HG03135 (cell line): ENCODE results near the gene OVCH1.
"Not testable (repeated sequence)": the region's sequence is repeated elsewhere in the genome, so short reads cannot be mapped to it uniquely, and the experiment has no call there.

Source experiments
- ATAC-seq: cut with Tn5 transposase; IDR thresholded peaks from one replicate; pipeline ENCODE4 v1.9.1; 2021; ENCODE audit warnings: mild to moderate bottlenecking, moderate library complexity; ENCODE audit not compliant: unreplicated experiment

Gene OVCH1

DNA sequence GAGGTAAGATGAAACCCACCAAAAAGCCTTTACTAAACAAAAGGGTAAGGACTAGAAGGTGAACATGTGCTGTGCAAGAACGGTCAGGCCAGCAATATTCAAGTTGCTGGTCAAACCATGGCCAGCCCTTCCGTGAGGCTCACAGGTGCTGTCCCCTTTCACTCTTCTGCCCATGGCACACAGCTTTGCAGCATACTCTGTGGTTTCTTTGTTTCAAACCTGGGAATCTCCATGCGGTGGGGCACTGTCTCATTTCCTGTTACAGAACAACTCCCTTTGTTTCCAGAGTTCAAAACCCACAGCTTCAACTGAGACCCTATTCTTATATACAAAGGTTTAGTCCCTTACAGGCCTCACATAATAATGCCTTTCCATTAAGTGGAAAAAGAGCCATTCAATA, 1.7 kb upstream of the OVCH1 start:
- no peak for ATAC-seq

DNA sequence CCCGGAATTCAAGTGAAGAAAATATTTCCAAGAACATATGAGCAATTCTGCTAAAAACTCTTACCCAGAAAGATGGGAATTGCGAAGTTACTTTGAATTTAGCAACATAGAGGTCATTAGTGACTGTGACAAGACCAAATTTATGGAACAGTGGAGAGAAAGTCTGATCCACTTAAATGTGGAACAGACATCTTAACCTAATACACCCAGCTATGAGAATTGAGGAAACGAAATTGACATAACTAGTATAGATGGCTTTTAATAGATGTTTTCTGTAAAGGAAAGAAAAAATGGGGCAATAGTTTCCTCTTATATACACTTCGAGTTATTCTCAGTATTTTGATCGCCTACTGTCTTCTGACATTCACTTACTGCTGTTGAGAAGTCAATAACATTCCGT, 4.6 kb downstream of the OVCH1 start:
- ATAC-seq: no peak

DNA sequence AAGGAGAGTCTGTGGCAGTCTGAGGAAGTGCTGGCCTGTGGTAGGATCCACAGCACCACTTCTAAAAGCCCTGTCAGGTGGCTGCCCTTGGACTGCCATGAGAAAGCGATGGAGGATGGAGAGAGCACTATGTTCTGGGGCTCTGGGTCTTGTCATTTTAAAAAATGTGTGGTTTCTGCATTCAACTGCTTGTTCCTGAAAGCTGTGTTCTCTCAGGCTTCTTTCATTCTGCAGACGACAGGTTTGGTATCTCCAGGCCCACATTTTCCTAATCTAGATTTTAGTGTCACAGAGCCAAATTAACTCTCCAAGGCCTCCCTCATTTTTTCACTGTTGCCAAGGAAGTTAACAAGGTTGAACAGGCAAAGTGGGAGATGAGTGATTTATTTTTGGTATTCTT, 10.5 kb downstream of the OVCH1 start:
- ATAC-seq: no peak

DNA sequence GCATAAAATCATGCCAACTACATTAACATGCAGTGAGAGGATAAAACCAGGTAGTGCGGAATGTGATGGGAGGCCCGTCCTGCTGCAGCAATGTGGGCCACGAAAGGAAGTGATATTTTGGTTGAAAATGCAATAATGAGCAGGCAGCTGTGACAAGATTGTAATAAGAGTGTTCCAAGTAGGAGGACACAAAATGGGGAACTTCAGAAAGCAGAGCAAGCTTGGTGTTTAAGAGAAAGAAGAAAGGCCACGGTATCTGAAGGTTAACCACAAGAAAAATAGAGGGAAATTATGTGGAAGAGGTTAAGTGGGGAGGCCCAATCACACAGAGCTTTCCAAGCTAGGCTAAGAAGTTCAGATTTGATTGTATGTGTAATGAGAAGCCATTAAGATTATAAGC, 34.3 kb downstream of the OVCH1 start:
- ATAC-seq: no peak

DNA sequence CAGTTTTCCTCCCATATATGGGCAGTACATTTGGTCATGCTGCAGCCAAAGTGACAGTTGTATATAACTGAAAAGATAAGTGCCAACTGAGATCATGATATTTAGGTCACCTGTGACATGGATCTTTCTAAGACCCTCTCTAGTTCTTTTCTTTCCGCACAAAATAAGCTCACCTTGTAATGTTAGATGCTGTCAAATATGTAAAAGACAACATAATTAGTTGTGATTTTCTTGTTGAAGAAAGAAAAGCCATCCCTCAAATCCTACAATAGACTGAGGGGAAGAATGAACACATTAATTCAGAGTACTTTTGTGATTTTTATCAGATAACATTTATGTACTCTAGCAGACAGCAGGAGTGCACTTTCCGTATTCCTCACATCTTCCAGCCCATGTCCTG, 37.4 kb downstream of the OVCH1 start:
- no peak for ATAC-seq

DNA sequence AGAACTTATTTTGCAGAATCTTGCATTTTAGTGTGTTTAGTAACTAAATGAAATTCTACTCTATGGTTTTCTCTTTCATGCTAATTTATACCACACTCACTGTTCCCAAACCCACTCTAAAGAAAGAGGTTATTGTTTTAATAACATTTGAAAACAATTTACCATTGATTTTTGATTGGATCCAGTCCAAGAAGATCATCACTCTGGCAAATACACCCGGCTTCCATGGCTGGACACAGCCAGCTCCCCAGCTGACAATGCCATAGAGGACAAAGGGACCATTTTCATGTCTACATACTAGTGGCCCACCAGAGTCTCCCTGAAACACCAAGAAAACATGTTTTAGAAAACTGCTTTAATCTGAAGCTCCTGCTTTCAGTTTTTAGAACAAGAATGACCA, 42.4 kb downstream of the OVCH1 start:
- no peak for ATAC-seq

DNA sequence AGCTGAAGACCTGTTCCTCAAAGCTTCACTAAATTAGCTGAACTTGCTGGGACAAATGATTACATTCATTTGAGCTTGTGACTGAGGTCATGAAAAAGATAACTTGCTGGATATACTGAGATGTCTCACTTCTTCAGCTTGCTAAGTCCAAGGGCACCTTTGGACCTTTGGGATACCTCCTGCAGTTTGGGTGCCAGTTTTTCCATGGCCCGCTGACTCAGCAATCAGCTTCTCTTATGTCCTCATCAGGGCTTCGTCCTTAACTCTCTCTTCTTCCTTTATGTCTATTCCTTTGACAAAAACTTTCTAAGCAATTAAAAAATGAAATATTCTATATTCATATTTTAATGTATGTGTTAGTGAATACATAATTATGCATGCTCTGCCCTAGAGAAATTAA, 45.6 kb downstream of the OVCH1 start:
- ATAC-seq: no peak

DNA sequence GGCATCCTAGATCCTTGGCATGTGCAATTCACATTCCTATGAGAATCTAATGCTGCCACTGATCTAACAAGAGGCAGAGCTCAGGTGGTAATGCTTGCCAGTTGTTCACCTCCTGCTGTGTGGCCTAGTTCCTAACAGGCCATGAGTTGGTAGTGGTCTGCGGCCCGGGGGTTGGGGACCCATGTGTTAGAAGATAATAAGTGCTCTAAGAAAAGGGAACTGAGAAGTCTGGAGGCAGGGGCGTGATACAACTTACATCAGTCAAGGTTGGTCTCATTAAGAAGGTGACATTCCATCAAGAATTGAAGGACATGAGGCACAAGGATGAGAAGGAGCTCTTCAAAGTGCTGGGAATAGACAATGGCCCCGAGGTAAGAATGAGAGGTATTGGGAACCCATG, 49.3 kb downstream of the OVCH1 start:
- ATAC-seq: no peak

DNA sequence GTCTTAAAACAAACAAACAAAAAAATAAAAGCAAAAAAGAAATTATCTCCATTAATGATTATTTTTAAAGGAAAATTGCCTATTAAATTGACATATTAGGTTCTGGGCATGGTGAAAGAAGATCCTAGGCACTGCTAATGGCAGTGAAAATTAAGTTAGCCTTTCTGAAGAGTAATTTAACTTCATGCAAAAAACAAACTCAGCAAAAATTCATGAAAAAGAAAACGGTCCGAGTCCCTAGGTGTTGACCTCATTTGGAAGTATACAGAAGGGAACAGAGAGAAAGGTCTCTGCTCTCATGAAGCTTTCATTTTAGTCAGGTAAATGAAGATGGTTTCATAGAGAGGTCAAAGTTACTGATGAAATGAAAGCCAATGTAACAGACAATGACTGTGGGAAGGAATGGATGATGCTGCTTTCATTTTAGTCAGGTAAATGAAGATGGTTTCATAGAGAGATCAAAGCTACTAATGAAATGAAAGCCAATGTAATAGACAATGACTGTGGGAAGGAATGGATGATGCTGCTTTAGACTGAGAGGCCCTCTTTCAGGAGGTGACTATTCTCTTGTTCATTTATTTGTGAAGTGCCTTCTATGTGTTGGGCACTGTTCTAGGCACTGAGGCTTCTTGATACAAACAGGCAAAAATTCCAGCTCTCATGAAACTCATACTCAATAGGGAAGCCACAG, 50.1 kb downstream of the OVCH1 start:
- ATAC-seq: no peak

DNA sequence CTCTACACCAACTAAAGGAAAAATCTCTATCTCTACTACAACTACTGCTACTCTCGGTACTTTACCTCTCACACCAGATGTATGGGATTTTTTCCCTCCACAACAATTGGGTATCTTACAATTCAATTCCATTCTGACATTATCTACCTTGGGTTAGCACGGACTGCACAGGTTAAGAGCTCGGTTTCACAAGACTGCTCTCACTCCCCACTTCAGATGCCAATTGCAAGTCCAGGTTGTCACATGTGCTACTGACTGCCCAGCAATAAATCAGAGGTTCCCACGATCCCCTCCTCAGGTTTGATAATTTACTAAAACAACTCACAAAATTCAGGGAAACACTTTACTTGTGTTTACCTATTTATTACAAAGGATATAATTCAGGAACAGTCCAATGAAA, 58.0 kb downstream of the OVCH1 start:
- ATAC-seq: no peak

DNA sequence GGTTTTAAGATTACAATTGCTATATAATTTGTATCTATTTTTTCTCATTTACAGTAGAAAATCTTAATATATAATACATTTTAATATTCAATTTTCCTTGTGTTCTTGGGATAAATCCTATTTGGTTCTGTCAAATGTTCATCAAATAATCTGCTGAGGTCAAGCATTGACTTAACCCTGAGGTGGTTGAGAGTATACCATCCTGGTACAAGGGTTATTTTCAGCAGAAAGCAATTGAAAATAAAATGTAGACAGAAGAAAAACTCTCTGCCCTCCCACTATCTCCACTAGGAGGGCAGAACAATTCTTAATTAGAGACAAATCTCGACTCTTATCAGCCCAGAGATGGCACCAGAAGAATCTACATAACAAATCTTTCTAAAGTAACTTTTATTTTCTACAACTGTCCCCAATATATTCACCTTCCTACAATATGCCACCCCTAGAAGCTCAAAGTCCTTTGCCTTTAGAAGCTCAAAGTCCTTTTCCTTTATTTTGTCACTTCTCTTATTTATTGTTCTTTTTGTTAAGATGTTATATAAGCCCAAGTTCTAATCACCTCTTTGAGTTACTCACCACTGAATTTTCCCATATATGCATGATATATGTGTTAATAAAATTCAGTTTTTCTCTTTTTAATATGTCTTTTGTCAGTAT, 58.6 kb downstream of the OVCH1 start:
- ATAC-seq: no peak

DNA sequence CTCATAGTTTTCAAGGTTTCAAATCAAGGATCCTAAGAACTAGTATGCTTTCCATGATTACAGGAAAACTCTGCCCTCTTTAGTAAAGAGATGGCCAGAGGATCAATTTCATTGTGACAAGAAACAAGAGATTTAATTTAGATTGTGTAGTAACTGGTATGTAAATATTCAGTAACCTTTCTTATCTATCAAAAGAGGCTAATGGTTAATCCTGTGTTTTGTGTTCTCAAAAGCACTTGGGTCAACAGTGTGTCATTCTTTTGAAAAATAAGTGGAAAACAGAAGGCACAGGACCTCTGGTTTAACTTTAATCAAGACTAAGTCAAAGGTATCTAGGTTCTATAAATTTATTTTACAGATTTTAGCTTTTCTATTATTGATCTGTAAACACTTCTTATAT, 59.9 kb downstream of the OVCH1 start:
- no peak for ATAC-seq

DNA sequence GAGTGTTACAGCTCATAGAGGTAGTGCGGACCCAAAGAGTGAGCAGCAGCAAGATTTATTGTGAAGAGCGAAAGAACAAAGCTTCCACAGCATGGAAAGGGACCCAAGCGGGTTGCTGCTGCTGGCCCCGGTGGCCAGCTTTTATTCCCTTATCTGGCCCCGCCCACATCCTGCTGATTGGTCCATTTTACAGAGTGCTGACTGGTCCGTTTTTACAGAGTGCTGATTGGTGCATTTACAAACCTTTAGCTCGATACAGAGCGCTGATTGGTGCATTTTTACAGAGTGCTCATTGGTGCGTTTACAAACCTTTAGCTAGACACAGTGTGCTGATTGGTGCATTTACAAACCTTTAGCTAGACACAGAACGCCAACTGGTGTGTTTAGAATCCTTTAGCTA, 60.7 kb downstream of the OVCH1 start:
- ATAC-seq: not testable (repeated sequence)

DNA sequence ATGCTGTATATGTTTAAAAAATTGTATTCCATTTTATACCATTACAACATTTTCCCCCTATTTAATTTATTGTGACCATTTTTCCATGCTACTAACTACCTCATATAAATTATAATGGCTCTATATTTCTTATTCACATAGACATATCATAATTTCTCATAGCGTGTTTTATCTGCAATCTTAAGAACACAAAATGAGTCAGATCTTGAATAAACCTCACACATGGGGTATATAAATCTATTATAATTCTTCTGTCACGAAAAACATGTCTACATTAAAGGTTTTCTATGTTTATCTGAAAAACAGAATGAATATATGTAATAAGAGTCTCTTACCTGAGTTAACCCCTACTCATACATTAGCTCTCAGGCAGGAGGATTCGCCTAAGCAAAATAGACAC, 66.0 kb downstream of the OVCH1 start:
- no peak for ATAC-seq

DNA sequence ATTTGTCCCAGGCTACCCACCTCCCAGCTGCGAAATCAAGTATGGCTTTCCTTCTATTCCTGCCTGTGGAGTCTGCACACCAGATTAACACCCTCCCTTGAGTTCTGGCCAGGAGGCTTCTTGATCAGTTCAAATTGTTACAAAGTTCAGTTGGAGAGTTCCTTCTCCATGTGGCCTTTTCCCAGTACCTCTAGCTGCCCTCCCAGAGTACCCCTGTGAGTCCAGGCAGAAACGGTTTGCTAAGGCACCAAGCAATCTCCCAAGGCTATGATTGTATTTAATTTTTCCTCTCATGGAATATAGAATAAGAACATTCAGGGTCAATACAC, 66.8 kb downstream of the OVCH1 start:
- no peak for ATAC-seq

DNA sequence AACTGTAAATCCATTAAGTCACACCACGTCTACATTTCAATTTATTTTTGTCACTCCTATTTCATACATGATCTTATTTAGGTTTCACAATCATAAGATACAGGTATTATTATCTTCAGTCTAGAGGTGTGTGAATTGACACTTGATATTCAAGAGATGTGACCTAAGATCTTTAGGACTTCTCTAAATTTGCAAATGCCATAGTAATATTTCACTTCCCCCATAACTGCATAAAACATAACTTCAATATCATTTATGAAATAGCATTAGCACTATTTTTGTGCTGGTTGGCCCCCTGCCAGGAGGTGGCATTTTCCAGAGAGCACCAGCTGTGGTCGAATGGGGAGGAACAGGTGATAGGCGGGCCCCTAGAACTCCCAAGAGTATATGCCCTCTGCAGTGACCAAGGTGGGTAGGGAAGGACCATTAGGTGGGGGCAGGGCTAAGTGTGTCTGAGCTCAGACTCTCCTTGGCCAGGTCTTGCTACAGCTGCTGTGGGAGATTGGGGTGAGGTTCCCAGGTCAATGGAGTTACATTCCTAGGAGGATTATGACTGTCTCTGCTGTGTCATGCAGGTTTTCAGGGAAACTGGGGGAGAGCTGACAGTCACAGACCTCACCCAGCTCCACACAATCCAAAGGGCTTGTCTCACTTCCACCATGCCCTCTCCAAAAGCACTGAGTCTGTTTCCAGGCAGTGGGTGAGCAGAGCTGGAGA, 67.3 kb downstream of the OVCH1 start:
- ATAC-seq: no peak

DNA sequence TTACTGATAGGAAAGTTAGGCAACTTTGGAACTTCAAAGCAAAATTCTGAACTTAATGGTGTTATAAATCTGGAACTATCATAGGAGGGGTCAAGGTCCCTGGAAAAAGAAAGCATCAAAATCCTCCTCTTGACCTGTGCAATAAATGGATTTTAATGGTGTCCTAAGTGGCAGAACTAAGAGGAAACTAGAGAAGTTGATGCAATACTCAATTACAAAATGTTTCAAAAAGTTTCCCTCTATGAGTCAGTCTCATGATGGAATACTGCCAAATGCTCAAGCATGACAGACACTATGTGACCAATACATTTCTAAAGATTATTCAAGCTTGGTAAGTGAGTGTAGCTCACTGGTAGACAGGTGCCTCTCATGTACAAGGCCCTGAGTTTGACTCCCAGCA, 68.9 kb downstream of the OVCH1 start:
- peak; percentile 48 for ATAC-seq

DNA sequence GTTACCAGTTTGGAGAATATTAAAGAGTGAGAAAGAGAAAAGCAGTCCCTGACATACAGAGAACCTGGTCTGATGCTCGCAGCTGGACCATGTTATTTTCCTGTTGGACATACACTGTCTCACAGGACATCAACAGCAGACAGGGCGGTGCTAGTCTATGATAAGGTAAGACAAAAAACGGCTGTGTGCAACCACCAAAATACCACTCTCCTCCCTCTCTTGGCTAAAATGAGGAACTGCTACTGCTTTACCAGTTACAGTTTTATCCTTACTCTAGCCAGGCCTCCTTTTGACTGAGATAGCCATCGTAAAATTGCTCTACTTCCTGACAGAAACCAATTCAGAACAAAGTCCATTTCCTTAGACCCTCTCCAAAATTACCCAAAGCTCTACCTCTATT, 69.5 kb downstream of the OVCH1 start:
- peak; percentile 100 for ATAC-seq

DNA sequence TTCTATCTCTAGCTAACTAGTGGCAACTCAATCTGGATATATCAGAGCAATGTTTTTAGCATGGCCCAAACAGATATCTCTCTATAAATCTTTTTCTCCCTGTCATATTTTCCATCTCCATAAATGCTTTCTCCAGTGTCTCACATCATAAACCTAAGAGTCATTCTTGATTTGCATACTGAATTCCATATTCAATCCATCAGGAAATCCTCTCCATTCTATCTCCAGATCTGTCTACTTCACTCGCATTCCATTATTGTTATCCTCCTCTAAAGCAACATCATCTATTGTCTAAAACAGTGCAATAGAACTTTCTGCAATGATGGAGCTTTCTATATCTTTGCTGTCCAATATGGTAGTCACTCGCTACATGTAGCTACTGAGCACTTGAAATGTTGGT, 71.0 kb downstream of the OVCH1 start:
- ATAC-seq: no peak

DNA sequence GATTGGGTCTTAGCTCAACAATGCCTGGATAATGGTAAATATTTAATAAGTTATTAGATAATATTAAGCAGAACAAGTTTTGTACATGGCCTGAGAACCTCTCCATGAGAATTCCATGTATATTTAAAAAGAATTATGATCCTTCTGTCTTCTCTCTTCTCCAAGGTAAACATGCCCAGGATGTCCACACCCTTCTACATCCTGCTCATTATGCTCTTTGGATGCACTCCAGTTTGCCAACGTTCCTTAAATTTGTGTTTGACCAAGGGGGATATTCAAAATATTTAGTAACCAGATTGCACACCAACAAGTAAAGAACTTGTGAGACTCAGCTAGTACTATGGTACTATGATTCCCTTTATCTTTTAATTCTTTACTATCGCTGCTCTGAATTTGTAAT, 71.8 kb downstream of the OVCH1 start:
- no peak for ATAC-seq

DNA sequence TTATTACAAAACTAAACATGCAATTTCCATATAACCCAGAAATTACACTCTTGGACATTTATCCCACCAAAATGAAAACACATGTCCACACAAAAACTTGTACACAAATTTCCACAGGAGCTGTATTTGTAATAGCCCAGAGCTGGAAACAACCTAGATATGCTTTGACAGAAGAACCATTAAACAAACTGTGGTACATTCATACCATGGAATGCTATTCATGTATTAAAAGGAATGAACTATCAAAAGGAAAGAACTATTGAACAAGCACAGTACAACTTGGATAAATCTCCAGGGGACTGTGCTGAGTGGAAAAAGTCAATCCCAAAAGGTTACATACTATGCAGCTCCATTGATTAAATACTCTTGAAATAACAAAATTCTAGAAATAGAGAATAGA, 80.7 kb downstream of the OVCH1 start:
- ATAC-seq: no peak

DNA sequence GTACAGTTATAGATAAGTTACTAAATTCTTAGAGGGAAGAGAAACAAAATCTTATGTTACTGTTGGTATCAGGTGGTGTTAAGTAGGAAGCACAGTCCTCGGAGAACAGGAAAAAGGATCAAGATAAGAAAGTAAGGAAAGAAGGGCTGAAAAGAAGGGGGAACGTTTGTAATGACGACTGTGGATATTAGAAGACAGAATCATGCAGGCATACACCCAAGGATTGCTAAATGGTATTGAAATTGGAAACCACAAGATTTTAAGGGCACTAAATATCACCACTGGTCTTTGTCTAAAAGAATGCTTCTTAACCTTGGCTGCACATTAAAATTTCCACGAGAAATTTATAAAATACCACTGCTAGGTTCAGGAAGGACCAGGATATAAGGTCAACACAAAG, 82.4 kb downstream of the OVCH1 start:
- no peak for ATAC-seq

DNA sequence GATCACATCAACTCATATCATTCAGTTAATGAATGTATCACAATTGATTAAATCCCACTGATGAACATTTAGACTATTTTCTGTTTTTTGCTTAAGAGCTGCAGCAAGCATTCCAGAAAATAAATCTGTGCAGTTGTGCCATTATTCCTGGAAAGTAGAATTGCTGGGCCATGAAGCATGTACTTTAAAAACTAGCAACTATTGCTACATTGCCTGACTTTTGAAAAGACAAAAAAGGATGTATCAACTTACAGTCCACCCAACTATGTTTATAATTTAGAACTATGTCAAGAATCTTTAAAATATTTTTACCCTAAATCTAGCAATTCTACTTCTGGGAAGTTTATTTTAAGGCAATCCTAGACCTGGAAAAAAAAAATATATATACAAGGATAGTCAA, 83.1 kb downstream of the OVCH1 start:
- no peak for ATAC-seq
